Activated T-helper 1 cell treated with Interleukin-2 at 50 U/mL for 16 hours (primary cell): ENCODE data around the gene LTBR.

Experiments
- DNase-seq: peaks from one replicate; pipeline ENCODE4 v3.0.0-alpha.2; 2020; ENCODE audit warnings: low read depth

LTBR gene

DNA sequence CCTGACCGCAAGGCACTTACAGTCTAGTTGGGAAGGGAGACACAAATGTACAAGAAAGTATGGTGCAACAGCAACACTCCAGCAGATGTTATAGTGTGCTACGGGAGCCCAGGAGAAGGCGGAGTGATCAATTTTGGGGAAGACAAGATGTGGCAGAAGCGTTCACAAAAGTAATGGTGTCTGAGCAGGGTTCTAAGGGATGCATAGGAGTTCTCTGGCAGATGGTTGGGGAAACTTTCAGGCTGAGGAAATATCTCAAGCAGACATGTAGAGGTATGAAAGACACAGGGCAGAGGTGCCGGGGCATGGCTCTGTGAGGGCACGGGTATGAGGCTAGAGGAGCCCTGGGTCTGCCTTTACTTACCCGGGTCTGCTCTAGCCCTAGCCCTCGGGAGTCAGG, 37.0 kb upstream of the LTBR start:
- DNase-seq, result no peak

- no peak for DNase-seq
These were observed 36.3 kb upstream of the LTBR start for GRCh38 chr12:6347367-6348338.

DNA sequence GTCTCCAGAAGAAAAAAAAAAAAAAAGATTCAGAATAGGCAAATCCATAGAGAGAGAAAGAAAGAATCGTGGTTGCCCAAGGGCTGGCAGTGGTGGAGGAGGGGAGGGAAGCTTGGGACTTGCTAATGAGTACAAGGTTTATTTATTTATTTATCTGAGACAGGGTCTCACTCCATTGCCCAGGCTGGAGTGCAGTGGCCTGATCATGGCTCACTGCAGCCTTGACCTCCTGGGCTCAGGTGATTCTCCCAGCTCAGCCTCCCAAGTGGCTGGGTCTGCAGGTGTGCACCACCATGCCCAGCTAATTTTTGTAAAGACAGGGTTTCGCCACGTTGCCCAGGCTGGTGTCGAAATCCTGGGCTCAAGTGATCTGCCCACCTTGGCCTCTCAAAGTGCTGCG, 32.3 kb upstream of the LTBR start:
- no peak for DNase-seq

GRCh38 chr12:6352193-6353173, 31.5 kb upstream of the LTBR start:
- no peak for DNase-seq

DNA sequence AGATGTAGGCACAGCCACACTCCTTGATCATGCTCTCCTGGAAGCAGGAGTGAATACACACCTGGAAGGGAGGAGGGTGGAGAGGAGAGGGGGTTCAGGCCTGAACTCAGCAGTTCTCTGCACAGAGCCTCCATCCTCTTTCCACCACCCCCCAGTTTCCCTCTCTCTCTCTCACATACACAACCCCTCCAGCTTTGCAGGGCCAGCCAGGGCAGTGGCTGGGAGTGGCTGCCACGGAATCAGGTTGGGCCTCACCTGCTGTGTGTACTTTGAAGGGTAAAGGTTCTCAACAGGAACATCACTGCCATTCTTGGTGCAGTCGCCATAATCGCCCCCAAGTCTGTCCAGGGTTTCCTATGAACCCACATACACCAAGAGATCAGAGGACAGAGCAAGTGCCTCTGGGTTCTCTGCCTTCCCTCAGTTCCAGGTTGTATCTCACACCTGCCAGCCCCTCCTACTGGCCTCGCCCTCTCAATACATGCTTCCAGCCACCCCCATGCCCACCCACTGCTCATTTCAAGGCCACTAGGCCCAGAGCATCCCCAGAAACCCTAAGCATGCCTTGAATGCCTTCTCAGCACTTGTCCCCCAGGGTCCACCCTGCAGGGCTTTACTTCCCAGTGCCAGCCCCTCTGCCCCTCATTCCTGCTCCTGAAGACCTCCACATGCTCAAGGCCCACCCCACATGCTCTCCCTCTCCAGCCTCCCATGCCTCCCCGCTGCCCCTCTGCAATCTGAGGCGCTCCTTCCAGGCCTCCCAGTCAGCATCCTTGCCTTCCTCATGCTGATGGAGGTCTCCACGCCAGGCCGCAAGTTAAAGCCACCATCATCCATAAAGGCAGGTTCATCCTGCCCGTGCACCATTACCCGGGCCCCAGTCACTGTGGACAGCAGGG, 29.2 kb upstream of the LTBR start:
- no peak for DNase-seq

GRCh38 chr12:6355491-6356373, 28.2 kb upstream of the LTBR start:
- DNase-seq, result no peak

GRCh38 chr12:6356374-6356820, 27.6 kb upstream of the LTBR start:
- no peak for DNase-seq

DNA sequence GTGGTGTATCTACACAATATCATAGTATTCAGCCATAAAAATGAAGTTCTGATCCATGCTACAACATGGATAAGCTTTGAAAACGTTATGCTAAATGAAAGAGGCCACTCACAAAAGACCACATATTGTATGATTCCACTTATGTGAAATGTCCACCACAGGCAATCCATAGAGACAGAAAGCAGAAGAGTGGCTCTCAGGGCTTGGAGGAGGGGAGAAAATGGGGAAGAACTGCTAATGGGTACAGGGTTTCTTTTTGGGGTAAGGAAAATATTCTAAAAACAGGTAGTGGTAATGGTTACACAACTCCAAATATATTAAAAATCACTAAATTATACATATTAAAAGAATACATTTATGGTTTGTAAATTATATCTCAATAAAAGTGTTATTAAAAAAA, 25.1 kb upstream of the LTBR start:
- DNase-seq, result no peak

GRCh38 chr12:6360080-6360571, 23.8 kb upstream of the LTBR start:
- no peak for DNase-seq

GRCh38 chr12:6360578-6361490, 23.1 kb upstream of the LTBR start:
- no peak for DNase-seq

- no peak for DNase-seq
These were observed 22.1 kb upstream of the LTBR start for GRCh38 chr12:6361834-6362233.

DNA sequence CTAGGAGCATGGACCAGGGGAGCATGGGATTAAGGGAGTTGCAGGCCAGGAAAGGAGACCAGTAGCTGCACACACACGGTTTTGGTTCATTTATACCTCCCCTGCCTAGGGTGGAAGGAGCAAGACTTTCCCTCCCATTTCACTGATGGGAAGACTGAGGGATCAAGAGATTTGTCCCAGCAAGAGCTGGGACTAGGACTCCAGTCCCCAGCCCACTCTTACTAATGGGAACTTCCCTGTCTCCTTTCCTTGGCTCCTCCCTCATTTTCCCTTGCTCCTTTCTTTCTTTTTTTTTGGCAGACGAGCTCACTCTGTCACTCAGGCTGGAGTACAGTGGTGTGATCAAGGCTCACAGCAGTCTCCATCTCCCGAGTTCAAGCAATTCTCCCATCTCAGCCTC, 21.6 kb upstream of the LTBR start:
- DNase-seq, result no peak

GRCh38 chr12:6363010-6363329, 21.0 kb upstream of the LTBR start:
- no peak for DNase-seq

DNA sequence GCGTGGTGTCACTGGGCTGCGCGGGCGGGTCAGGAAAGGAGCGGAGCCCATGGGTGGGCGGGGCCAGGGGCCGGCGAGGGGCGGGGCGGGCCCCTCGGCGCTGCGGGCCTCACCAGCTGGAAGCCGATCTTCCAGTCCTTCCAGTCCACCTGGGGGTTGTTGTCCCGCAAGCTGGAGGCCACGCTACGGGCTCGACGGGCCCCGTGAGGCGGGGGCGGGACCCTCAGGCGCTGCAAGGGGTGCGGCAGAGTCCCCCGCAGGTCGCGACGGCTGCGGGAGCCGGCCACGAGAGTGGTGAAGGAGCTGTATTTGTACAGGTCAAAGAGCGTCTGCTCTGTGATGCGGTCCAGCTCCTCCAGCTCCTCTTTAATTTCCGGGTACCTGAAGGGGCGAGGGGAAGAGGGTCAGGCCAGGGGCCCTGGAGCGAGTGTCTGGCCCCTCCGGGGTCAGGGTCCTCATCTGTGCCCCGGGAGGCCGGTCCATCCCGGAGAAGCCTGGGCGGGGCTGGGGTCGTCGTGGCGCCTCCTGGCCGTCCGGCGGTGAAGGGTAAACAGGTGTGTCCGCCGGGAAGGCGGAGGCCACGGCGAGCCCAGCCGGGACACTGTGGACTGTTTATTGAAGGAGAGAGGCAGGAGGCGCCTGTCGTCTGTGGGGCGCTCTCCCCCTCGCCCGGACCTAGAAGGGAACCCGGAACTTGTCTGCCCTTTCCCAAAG, 20.5 kb upstream of the LTBR start:
- peak; percentile 54 for DNase-seq

- no peak for DNase-seq
These were observed 20.0 kb upstream of the LTBR start for GRCh38 chr12:6364044-6364374.

DNA sequence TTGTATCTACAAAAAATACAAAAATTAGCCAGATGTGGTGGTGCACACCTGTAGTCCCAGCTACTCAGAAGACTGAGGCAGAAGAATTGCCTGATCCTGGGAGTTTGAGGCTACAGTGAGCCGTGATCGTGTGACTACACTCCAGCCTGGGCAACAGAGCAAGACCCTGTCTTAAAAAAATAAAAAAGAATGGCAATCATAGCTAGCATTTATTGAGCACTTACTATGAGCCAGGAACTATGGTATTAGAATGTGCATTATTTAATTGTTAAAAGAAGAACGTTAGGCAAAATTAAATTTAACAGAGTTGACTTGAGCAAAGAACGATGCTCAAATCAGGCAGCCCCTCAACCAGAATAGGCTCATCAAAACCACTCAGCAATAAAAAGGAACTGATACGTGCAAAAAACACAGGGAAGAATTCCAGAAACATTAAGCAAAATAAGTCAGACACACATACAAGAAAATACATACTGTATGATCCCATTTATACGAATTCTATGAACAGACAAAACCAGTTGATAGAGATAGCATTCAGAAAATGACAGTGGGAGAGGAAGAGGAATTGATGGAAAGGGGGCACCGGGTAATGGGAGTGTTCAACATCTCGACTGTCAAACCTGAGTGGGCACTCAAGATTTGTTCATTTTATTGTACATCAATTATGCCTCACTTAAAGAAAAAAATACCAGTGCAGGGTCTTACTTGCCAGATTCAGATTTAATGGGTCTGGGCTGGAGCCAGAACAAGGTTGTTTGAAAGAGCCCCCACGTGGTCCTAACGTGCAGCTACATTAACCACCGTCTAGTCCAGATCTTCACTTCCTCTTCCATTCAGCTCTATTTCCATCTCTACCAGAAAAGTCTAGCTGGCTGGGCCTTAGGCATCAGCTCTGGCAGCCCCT, 16.6 kb upstream of the LTBR start:
- no peak for DNase-seq

- DNase-seq, result no peak
These were observed 15.7 kb upstream of the LTBR start for GRCh38 chr12:6367969-6368892.
